GM19238 (cell line): Measurements from ENCODE around the gene MS4A1.
"Not testable (repeated sequence)": the region's sequence is repeated elsewhere in the genome, so short reads cannot be mapped to it uniquely, and the experiment has no call there.

Experiments
- DNase-seq: peaks from one replicate; pipeline ENCODE4 v3.0.0; 2011; ENCODE audit warnings: low spot score; ENCODE audit not compliant: insufficient read length

Gene MS4A1

GRCh38 chr11:60455531-60456042 lies at the start of gene MS4A1:
TSS of gene MS4A1 (plus strand) at chr11:60455847. CDS start at chr11:60462375, 6,528 bp downstream.
- DNase-seq, result peak; percentile 69

GRCh38 chr11:60420015-60420414 lies 35.6 kb upstream of the MS4A1 start:
- no peak for DNase-seq

- no peak for DNase-seq
Measured at GRCh38 chr11:60422609-60423008, 33.0 kb upstream of the MS4A1 start.

- DNase-seq, result no peak
Measured at GRCh38 chr11:60428517-60428916, 27.1 kb upstream of the MS4A1 start.

- DNase-seq, result no peak
Measured at GRCh38 chr11:60429272-60429671, 26.4 kb upstream of the MS4A1 start, which contains the start of gene MS4A5. TSS of gene MS4A5 (plus strand) at chr11:60429572. CDS start at chr11:60429675, 103 bp downstream.

GRCh38 chr11:60431251-60431650 lies 24.4 kb upstream of the MS4A1 start:
- no peak for DNase-seq

GRCh38 chr11:60433401-60433800 lies 22.2 kb upstream of the MS4A1 start:
- DNase-seq, result no peak

- no peak for DNase-seq
Measured at GRCh38 chr11:60447070-60447469, 8.6 kb upstream of the MS4A1 start.

- no peak for DNase-seq
Measured at GRCh38 chr11:60447846-60448245, 7.8 kb upstream of the MS4A1 start.

GRCh38 chr11:60451185-60451584 lies 4.5 kb upstream of the MS4A1 start:
- not testable (repeated sequence) for DNase-seq

GRCh38 chr11:60454212-60454611 lies 1.4 kb upstream of the MS4A1 start:
- no peak for DNase-seq

GRCh38 chr11:60457576-60457975 lies 1.9 kb downstream of the MS4A1 start:
- no peak for DNase-seq

- DNase-seq, result no peak
Measured at GRCh38 chr11:60459345-60459744, 3.7 kb downstream of the MS4A1 start.

GRCh38 chr11:60468829-60469228 lies 13.2 kb downstream of the MS4A1 start:
- DNase-seq, result no peak

- DNase-seq, result no peak
Measured at GRCh38 chr11:60469723-60470122, 14.1 kb downstream of the MS4A1 start.

- DNase-seq, result no peak
Measured at GRCh38 chr11:60477035-60477445, 21.4 kb downstream of the MS4A1 start.

- no peak for DNase-seq
Measured at GRCh38 chr11:60482361-60482760, 26.7 kb downstream of the MS4A1 start.

GRCh38 chr11:60485987-60486386 lies 30.3 kb downstream of the MS4A1 start:
- peak; percentile 48 for DNase-seq

GRCh38 chr11:60492488-60493009 lies 36.9 kb downstream of the MS4A1 start, which contains the start of gene MS4A12:
TSS of gene MS4A12 (plus strand) at chr11:60492778. CDS start at chr11:60497319, 4,541 bp downstream.
- no peak for DNase-seq

GRCh38 chr11:60493454-60493853 lies 37.8 kb downstream of the MS4A1 start:
- no peak for DNase-seq

- no peak for DNase-seq
Measured at GRCh38 chr11:60498399-60498798, 42.8 kb downstream of the MS4A1 start.

- peak; percentile 27 for DNase-seq
Measured at GRCh38 chr11:60498853-60499252, 43.2 kb downstream of the MS4A1 start.

- no peak for DNase-seq
Measured at GRCh38 chr11:60500276-60500910, 44.7 kb downstream of the MS4A1 start.
